HG03280 (cell line): ENCODE measurements around the gene SAT2.

Experiments used
- ATAC-seq: cut with Tn5 transposase; IDR thresholded peaks from one replicate; pipeline ENCODE4 v1.9.1; 2021; ENCODE audit warnings: mild to moderate bottlenecking, moderate library complexity; ENCODE audit not compliant: unreplicated experiment

Gene SAT2

DNA sequence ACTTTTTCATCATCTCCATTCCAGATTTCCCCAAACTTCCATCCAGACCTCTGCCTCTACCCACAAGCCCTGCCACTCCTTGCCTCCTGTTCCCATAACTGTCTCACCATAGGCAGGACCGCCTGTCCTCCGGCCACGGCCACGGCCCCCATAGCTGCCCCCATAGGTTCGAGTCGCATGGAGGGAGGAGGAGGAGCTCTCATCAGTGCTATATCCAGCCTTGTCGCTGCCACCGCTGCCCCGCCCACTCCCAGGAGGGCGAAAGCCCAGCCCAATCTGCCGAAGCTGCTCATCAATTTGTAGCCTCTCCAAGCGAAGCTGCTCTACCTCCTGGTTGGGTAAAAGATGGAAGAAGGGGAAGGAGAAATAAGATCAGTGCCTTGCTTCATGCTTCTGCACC lies 34.3 kb downstream of the SAT2 start:
- ATAC-seq, result no peak

DNA sequence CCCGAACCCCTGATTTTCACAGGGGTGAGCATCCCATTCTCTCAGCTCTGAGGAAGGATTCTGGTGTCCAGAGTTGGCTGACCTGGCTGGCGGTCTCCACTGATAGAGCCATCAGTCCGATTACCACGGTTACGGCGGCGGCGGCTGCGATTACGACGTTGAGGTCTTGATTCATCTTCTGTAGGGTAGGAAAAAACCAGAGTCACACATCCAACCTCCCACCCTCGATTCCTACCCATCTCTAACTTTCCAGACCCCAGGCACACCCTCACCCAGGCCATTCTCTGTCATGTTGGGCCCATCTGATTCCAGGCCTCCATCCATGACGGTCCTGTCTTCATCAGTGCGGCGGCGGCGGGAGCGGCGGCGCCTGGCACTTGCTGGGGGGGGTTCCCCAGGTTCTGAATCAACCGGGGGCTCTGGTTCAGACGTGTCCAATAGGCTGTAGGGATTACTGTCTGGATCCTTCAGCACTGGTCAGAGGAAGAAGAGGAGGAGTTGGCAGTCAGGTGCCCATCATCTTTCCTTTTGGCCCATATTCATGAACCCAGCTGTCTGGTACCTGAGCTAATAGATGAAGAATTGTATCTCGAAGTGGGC lies 35.1 kb downstream of the SAT2 start:
- no peak for ATAC-seq

DNA sequence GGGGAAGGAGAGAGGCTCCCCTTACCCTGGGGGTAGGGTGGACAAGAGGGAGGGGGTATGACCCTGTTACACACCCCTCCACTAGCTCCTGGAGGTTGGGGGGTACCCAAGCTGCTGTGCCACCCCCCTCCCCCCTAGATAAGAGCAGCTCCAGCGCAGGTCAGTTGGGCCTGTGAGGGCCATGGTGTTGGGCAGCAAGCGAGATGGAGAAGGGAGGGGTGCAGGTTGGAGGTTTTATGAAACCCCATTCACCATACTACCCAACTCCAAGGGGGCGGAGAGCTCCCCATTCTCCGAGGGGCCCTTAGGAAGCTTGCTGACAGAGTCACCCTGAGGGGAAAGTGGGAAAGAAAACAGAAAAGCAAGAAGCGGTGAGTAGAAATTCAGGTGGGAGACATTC lies 36.0 kb downstream of the SAT2 start:
- ATAC-seq, result no peak

DNA sequence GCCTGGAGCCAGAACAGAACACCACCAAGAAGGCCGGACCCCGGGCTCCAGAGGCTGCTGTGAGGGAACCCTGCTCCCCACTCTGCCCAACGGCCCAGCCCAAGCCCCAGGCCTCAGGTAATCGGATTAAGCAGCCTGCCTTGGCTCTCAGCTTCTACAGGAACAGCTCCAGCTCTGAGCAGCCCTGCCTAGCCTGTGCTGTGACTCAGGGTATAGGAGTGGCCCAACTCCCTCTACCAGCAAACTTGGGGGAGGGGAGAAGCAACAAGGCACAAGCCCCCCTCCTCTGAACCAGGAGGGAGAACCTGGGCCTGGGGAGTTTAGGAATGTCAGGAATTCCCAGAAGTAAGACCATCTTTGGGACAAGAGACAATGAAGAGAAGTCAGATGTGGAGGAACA lies 36.9 kb downstream of the SAT2 start:
- no peak for ATAC-seq

DNA sequence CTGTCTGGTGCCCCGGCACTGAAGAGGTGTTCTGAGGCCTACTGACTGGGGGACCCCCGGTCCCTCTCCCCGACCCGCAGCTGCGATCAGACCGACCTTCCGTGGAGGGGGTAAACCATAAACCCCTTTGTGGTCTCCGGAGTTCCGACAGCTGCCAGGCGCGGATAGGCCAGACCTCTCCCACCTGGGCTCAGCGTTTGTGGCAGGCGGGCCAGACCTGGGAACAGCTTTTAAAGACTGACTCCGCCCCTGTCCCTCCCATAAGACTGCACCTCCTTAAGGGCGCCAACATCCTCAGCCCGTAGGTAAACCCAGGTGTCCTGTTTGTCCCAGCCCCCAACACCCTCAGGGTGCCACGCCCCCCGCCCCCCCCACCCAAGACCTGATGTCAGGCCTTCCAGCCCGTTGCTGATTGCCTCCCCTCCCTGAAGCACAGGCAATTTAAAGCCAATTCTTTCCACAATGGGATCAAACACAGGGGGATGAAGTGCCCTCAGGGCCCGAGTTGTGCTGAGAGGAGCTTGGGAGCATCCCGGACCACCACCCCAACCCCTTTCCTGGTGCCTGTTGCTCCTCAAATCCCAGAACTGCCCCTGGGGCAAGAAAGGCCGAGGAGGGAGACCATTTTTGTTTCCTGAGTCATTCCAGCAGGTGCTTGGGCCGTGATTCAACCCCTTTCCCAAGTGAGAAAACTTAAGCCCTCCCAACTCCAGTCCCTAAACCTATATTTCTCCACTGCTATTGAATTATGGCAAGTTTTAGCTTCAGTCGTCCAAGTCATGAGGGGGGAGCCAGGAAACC lies 37.5 kb downstream of the SAT2 start, which contains the start of gene SOX15:
Gene SOX15 (minus strand): TSS at position 204 of the 801 bp plus-strand sequence. CDS start 418 bp downstream, outside the sequence.
- no peak for ATAC-seq

DNA sequence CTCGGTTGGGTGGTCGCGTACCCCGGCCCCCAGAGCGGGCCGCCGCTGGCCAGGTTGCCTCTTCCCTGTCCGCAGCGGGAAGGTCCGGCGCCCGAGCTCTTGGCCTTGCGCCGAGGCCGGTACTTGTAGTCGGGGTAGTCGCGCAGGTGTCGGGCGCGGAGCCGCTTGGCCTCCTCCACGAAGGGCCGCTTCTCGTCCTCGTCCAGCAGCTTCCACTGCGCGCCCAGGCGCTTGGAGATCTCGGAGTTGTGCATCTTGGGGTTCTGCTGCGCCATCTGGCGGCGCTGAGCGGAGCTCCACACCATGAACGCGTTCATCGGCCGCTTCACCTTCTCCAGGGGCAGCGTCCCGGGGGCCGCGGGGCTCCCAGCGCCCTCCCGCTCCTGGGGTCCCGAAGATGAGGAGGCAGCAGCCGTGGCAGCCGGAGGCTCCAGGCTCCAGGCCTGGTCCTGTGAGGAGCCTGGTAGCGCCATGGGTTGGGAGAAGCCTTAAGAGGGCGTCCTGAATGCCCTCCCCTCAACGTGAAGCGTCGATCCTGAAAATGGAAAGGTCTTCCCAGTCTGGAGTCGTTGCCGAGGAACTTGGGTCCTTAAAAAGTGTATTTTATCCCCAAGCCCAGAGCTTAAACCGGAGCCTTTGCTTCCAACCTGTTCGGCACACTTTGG lies 38.3 kb downstream of the SAT2 start:
- ATAC-seq, result no peak

DNA sequence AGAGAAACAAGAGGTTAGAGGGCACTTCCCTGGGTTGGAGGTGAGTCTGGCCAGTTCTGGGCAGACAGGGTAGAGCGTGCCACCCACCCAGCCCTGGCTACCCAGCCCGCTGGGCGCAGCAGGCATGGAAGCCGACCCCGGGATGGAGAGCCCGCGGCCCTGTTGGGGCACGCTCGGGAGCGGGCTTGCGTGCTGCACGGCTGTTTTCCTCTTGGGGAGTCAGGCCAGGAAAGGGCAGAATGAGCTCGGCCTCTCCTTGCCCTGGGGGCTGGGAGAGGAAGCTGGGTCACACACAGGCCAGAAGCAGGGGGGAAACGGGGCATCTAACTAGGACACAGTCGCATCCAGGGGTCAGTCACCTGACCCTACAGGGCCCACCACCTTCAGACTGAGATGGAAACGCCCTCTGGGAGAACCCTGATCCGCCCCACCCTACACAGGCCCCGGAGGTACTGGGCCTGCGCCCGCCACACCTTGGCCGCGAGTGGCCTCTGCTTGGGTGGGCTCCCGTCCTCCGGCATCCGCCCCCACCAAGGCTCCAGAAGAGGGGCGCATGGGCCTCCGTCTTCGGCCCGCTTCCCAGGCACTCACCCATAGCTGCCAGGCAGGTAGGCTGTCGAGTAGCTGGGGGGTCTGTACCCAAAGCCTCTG lies 38.9 kb downstream of the SAT2 start:
- no peak for ATAC-seq

DNA sequence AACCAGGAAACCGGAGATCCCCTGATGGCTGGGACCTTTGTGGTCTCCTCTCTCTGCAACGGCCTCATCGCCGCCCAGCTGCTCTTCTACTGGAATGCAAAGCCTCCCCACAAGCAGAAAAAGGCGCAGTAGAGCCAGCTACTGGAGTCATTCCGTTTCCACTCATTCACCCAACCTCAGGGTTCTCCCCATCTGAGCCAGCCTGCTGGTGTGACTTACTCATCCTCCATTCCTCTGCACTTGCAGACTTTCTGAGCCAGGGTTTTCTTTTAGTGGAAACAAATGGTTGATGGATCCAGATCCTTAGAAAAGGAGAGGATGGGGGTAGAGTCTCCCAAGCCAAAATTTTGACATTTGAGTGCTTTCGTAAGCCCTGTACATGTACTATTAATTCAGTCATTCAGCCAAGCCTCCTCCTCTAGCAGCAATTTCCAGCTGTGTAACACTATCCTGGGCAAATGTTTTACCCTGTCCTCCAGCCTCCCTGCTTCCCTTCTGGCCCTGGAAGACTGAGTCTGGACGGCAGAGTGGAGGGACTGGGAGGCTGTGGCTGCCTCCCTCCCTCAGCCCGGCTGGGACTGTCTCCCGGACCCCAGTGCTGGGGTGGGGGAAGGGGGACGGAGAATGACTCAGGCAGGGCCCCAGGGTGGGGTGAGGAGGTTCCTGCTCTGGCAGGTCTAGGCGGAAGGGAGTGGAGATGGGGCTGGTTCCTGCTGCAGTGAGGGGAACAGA lies 40.0 kb downstream of the SAT2 start:
- ATAC-seq, result no peak

DNA sequence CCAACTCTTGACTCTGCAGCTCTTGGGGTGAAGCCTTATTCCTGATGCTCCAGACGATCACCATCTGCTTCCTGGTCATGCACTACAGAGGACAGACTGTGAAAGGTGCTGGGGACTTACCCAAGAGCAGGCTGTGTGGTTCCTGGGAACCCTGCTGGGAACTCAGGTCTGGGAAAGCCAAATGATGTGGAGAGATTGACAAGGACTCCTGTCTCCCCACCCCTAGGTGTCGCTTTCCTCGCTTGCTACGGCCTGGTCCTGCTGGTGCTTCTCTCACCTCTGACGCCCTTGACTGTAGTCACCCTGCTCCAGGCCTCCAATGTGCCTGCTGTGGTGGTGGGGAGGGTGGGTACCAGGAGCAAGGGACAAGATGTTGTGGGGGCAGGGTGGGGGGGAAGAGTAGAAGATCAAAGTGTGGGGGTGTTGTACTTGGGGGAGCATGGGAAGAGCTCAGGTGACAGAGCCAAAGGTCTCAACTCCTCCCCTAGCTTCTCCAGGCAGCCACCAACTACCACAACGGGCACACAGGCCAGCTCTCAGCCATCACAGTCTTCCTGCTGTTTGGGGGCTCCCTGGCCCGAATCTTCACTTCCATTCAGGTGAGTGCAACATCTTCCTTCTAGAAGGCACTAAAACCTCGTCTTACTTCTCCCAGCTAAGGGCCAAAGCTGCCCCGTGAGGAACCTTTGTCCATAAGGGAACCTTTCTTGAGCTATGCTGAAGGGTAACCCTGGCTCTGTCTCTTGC lies 40.8 kb downstream of the SAT2 start:
- ATAC-seq, result no peak

DNA sequence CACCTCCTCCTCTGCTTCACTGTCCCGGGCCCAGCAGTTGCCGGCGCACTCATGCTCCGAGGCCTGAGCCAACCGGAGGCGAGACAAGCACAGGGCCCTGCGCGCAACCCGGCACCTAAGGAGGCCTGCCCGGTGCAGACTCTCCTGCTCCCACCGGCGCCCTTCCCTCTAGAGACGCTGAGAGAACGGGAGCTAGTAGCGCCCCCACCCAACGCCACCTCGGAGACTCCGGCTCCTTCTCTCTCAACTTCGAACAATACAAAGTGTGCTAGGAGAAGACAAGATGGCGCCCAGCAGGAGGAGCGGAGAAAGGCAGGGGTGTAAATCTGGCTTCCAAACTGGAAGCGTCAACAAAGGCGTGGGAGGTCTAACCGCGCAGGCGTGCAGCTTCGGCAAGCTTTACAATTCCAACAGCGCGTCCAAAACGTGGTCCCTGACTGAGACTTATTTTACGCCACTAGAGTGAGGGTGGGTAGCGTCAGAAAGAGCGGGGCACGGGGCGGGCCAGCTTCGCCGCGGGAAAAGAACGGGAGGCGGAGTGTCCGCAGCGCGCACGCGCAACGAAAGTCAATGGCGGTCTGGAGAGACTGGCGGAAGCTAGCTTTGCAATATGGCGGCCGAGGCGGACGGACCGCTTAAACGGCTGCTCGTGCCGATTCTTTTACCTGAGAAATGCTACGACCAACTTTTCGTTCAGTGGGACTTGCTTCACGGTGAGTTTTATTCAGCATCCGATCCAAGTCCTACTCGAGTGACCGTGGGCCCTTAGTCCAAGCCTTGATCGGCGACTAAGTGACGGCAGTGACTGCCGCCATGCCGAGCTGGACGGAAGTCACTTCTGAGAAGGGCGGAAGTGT lies 44.1 kb downstream of the SAT2 start, which contains the start of gene MPDU1:
Gene MPDU1 (plus strand): TSS at position 600 of the 857 bp plus-strand sequence. CDS start 11 bp downstream, at position 611.
- ATAC-seq, result peak; percentile 75

DNA sequence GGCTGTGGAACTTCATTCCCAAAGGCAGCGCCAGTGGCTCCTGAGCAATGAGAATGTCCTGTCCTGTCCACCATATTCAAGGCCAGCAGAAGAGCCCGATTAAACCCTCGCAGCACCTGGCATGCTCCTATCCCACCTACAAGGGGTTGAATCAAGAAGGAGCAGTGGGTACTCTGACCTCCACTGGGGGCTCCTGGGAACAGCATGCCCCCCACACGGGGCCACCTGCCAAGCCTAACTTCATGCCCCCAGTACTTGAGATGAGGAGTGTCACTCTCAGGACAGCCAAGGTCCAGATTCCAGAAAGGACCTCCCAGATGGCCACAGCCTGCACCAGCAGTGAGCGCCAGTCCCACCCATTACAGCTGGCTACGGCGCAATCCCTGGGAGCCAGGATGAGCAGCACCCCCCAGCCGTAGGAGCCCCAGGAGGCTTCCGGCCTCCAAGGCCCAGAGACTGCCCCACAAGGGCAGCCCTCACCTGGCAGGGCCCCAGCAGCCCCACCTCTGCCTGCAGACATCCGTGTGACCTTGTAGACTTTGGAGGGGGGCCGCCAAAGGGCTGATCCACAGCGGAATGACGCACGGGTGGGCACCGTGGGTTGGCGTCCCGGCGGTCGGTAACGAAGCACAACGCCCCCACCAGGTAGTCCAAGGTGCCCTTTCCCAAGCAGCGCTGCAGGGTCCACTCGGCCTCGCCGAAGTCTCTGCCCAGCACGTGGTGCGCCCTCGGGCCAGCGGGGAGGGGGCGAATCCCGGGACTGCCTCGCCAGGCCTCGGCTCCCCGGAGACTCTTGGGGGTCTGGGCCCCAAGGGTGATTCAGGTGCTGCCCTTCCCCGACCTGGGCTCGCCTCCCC lies 45.0 kb downstream of the SAT2 start:
- ATAC-seq, result peak; percentile 0

DNA sequence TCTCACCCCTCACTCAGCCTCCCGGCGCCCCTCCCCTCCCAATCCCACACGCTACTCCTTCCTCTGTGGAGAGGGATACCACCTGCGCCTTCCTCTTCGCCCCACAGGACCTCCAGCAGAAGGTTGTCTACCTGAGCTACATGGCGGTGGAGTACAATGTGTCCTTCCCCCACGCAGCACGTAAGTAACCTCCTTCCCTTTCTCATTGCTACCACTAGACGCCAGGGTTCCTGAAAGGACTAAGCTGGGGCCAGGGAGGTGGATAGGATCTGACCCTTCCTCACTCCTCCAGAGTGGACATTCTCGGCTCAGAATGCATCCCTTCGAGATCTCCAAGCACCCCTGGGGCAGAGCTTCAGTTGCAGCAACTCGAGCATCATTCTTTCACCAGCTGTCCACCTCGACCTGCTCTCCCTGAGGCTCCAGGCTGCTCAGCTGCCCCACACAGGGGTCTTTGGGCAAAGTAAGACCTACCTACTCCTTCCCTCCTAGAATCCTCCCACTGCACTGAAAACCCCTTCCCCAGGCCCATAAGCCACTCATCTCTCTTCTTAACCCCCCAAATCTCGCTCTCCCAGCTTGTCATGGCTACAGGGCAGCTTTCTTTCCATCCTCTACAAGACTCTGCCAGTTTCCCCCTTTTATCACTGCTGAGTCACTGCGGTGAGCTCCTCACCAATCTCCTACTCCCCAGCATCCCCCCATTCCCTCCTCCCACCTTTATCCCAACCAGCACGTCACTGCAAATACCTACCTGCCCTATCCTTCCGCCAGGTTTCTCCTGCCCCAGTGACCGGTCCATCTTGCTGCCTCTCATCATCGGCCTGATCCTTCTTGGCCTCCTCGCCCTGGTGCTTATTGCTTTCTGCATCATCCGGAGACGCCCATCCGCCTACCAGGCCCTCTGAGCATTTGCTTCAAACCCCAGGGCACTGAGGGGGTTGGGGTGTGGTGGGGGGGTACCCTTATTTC lies 46.7 kb downstream of the SAT2 start:
- ATAC-seq, result no peak

DNA sequence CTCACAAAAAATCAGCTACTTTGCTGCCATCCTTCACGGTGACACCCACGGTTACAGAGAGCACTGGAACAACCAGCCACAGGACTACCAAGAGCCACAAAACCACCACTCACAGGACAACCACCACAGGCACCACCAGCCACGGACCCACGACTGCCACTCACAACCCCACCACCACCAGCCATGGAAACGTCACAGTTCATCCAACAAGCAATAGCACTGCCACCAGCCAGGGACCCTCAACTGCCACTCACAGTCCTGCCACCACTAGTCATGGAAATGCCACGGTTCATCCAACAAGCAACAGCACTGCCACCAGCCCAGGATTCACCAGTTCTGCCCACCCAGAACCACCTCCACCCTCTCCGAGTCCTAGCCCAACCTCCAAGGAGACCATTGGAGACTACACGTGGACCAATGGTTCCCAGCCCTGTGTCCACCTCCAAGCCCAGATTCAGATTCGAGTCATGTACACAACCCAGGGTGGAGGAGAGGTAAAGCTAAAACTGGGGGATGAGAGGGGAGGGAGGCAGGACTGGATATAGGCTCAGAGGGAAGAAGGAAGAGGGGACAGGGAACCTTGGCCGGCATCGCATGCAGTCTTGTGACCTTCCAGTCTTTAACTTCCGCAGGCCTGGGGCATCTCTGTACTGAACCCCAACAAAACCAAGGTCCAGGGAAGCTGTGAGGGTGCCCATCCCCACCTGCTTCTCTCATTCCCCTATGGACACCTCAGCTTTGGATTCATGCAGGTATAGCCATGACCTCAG lies 47.6 kb downstream of the SAT2 start:
- ATAC-seq, result no peak

DNA sequence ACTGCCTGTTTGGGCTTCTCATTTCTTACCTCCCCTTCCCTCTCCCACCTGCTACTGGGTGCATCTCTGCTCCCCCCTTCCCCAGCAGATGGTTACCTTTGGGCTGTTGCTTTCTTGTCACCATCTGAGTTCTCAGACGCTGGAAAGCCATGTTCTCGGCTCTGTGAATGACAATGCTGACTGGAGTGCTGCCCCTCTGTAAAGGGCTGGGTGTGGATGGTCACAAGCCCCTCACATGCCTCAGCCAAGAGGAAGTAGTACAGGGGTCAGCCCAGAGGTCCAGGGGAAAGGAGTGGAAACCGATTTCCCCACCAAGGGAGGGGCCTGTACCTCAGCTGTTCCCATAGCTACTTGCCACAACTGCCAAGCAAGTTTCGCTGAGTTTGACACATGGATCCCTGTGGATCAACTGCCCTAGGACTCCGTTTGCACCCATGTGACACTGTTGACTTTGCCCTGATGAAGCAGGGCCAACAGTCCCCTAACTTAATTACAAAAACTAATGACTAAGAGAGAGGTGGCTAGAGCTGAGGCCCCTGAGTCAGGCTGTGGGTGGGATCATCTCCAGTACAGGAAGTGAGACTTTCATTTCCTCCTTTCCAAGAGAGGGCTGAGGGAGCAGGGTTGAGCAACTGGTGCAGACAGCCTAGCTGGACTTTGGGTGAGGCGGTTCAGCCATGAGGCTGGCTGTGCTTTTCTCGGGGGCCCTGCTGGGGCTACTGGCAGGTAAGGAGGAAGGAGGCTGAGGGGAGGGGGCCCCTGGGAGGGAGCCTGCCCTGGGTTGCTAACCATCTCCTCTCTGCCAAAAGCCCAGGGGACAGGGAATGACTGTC lies 48.4 kb downstream of the SAT2 start, which contains the start of gene CD68:
Gene CD68 (plus strand): TSS at position 638 of the 833 bp plus-strand sequence. CDS start 40 bp downstream, at position 678.
- peak; percentile 33 for ATAC-seq
